Activated naive CD4-positive, alpha-beta T cell treated with anti-CD3 and anti-CD28 coated beads, Interleukin-2, amount 50 U/mL, for 72 hours (primary cell): Measurements from ENCODE around the gene PCLO. TPM values are rescaled to one million over a fixed set of nuclear protein-coding genes. Genes with fewer than 3 reads are reported as not detected.

ENCODE experiments used
- ATAC-seq, 2 donors: fragments of 150-1000 bp; cut with Tn5 transposase; 2 replicates each; pipeline ENCODE4 v1.10.0; 2021; ENCODE audit warnings: mild to moderate bottlenecking in 2 of 2, moderate library complexity in 2 of 2
- DNase-seq, 2 donors: peaks; one replicate each; pipeline ENCODE4 v3.0.0; 2021 to 2022; ENCODE audit warnings: low spot score in 2 of 2
- H3K27ac Mint-ChIP-seq, 2 donors: one replicate each; pipeline ENCODE4 v1.8.0; 2022; ENCODE audit warnings: mild to moderate bottlenecking in 2 of 2, mixed read lengths in 2 of 2
- H3K36me3 Mint-ChIP-seq, 2 donors: one replicate each; pipeline ENCODE4 v1.8.0; 2022; ENCODE audit warnings: mixed read lengths in 2 of 2
- H3K9me3 Mint-ChIP-seq, 2 donors: one replicate each; pipeline ENCODE4 v1.8.0; 2022; ENCODE audit warnings: mixed read lengths in 2 of 2
- total RNA-seq, 2 donors: library from RNA; stranded (reverse); gene quantifications; one replicate each; pipeline ENCODE4 v1.2.3, GENCODE V29; 2022

PCLO gene
- total RNA-seq, 2 donors from 2014 or later, result 0.02 TPM; not detected in 1

- no peaks in the 10 kb centered on the region for H3K36me3 Mint-ChIP-seq
- DNase-seq, result no peak
- ATAC-seq, result no peak
Observed at GRCh38 chr7:82760074-82760473, 402.6 kb downstream of the PCLO start.

GRCh38 chr7:82755705-82756551 lies 406.8 kb downstream of the PCLO start:
- DNase-seq, result no peak
- no peaks in the 10 kb centered on the region for H3K36me3 Mint-ChIP-seq

More at GRCh38 chr7:82760074-82760473, 402.6 kb downstream of the PCLO start:
- H3K9me3 Mint-ChIP-seq, result peaks cover 0 to 3% of the 10 kb centered on the region in 2 donors
- no peak overlapping the region for H3K27ac Mint-ChIP-seq

GRCh38 chr7:82750007-82750406 lies 412.7 kb downstream of the PCLO start:
- DNase-seq (no peak), ATAC-seq (no peak)
- H3K9me3 Mint-ChIP-seq, result no peaks in the 10 kb centered on the region
- no peaks in the 10 kb centered on the region for H3K36me3 Mint-ChIP-seq
- no peak overlapping the region for H3K27ac Mint-ChIP-seq

More at GRCh38 chr7:82755705-82756551, 406.8 kb downstream of the PCLO start:
- Mint-ChIP-seq H3K27ac (no peak overlapping the region), H3K9me3 (no peaks in the 10 kb centered on the region)
- no peak for ATAC-seq

- Mint-ChIP-seq H3K27ac (no peak overlapping the region), H3K9me3 (no peaks in the 10 kb centered on the region), H3K36me3 (no peaks in the 10 kb centered on the region)
- ATAC-seq (no peak), DNase-seq (no peak)
Observed at GRCh38 chr7:82745820-82746219, 416.9 kb downstream of the PCLO start.

GRCh38 chr7:82745117-82745516 lies 417.6 kb downstream of the PCLO start:
- H3K36me3 Mint-ChIP-seq, result no peaks in the 10 kb centered on the region
- DNase-seq, result no peak
- no peak overlapping the region for H3K27ac Mint-ChIP-seq
- H3K9me3 Mint-ChIP-seq, result no peaks in the 10 kb centered on the region
- ATAC-seq, result no peak

GRCh38 chr7:82742163-82742562 lies 420.5 kb downstream of the PCLO start:
- Mint-ChIP-seq H3K36me3 (no peaks in the 10 kb centered on the region), H3K9me3 (no peaks in the 10 kb centered on the region), H3K27ac (no peak overlapping the region)
- no peak for ATAC-seq
- no peak for DNase-seq

- H3K36me3 Mint-ChIP-seq, result no peaks in the 10 kb centered on the region
- H3K27ac Mint-ChIP-seq, result no peak overlapping the region
- no peak for DNase-seq
- no peaks in the 10 kb centered on the region for H3K9me3 Mint-ChIP-seq
- ATAC-seq, result no peak
Observed at GRCh38 chr7:82741493-82741892, 421.2 kb downstream of the PCLO start.

- Mint-ChIP-seq H3K27ac (no peak overlapping the region), H3K36me3 (no peaks in the 10 kb centered on the region), H3K9me3 (no peaks in the 10 kb centered on the region)
- DNase-seq, result no peak
- ATAC-seq, result no peak
Observed at GRCh38 chr7:82740246-82740848, 422.3 kb downstream of the PCLO start.

- no peak overlapping the region for H3K27ac Mint-ChIP-seq
- ATAC-seq (no peak), DNase-seq (no peak)
- no peaks in the 10 kb centered on the region for H3K9me3 Mint-ChIP-seq
- no peaks in the 10 kb centered on the region for H3K36me3 Mint-ChIP-seq
Observed at GRCh38 chr7:82736633-82737032, 426.1 kb downstream of the PCLO start.

- Mint-ChIP-seq H3K27ac (no peak overlapping the region), H3K36me3 (no peaks in the 10 kb centered on the region), H3K9me3 (no peaks in the 10 kb centered on the region)
- DNase-seq, result no peak
- ATAC-seq, result no peak
Observed at GRCh38 chr7:82732677-82733076, 430.0 kb downstream of the PCLO start.

GRCh38 chr7:82729172-82730030 lies 433.3 kb downstream of the PCLO start:
- H3K9me3 Mint-ChIP-seq, result no peaks in the 10 kb centered on the region
- ATAC-seq (no peak), DNase-seq (no peak)
- H3K27ac Mint-ChIP-seq, result no peak overlapping the region
- no peaks in the 10 kb centered on the region for H3K36me3 Mint-ChIP-seq

- ATAC-seq (no peak), DNase-seq (no peak)
- H3K36me3 Mint-ChIP-seq, result no peaks in the 10 kb centered on the region
- no peak overlapping the region for H3K27ac Mint-ChIP-seq
- no peaks in the 10 kb centered on the region for H3K9me3 Mint-ChIP-seq
Observed at GRCh38 chr7:82726038-82726800, 436.5 kb downstream of the PCLO start.

GRCh38 chr7:82723411-82723810 lies 439.3 kb downstream of the PCLO start:
- no peaks in the 10 kb centered on the region for H3K36me3 Mint-ChIP-seq
- ATAC-seq (no peak), DNase-seq (no peak)
- H3K9me3 Mint-ChIP-seq, result no peaks in the 10 kb centered on the region
- no peak overlapping the region for H3K27ac Mint-ChIP-seq

- Mint-ChIP-seq H3K9me3 (no peaks in the 10 kb centered on the region), H3K36me3 (no peaks in the 10 kb centered on the region), H3K27ac (no peak overlapping the region)
- DNase-seq, result no peak
- ATAC-seq, result no peak
Observed at GRCh38 chr7:82722946-82723345, 439.7 kb downstream of the PCLO start.

- H3K9me3 Mint-ChIP-seq, result peaks cover 0 to 3% of the 10 kb centered on the region in 2 donors
- ATAC-seq, result no peak
- H3K36me3 Mint-ChIP-seq, result no peaks in the 10 kb centered on the region
- no peak overlapping the region for H3K27ac Mint-ChIP-seq
- DNase-seq, result no peak
Observed at GRCh38 chr7:82715344-82715743, 447.3 kb downstream of the PCLO start.

GRCh38 chr7:82714883-82715282 lies 447.8 kb downstream of the PCLO start:
- H3K27ac Mint-ChIP-seq, result no peak overlapping the region
- H3K9me3 Mint-ChIP-seq, result peaks cover 0 to 3% of the 10 kb centered on the region in 2 donors
- ATAC-seq, result no peak
- no peaks in the 10 kb centered on the region for H3K36me3 Mint-ChIP-seq
- no peak for DNase-seq
